Endothelial cell of umbilical vein (primary cell): ENCODE data around the gene DPF3. TPM values are rescaled to one million over a fixed set of nuclear protein-coding genes. Genes with fewer than 3 reads are reported as not detected.

Experiments used
- BruUV-seq: library from RNA; stranded (reverse); fragments of 400-500 nt; replicated peaks from 2 replicates; lab custom pipeline; 2021; lab: Mats Ljungman, UMichigan
- CTCF ChIA-PET: fragments of 300-600, 350-600 bp; sonication (Branson Sonifier 250); formaldehyde crosslinking; loops from one replicate; lab custom pipeline; 2021; ENCODE audit warnings: antibody characterized with exemption, inconsistent platforms; lab: Charles Lee
- POLR2A ChIA-PET: fragments of 300-600, 350-600 bp; sonication (Branson Sonifier 250); formaldehyde crosslinking; loops from one replicate; lab custom pipeline; 2021; ENCODE audit warnings: antibody characterized with exemption, inconsistent platforms; lab: Charles Lee
- DNase-seq: peaks from one replicate; pipeline ENCODE4 v3.0.0-alpha.2; 2011; ENCODE audit warnings: low read depth, low spot score
- FAIRE-seq: peaks from 2 replicates; lab custom pipeline; 2011; peaks lifted over from hg19 to GRCh38; lab: Jason Lieb, UNC
- H2AFZ ChIP-seq: 2 replicates; pipeline ENCODE4 v1.6.0; 2012; ENCODE audit warnings: low read depth, low read length, control low read depth, inconsistent platforms
- H3K27ac ChIP-seq: 2 replicates; pipeline ENCODE4 v1.5.1; 2011; ENCODE audit warnings: low read depth, mild to moderate bottlenecking, control low read depth, low read length, moderate library complexity; ENCODE audit not compliant: insufficient read depth
- H3K27me3 ChIP-seq, 2 experiments: 2 replicates each; pipeline versions ENCODE4 v1.6.0 to v1.6.1; 2011; ENCODE audit warnings: low read length in 2 of 2, mixed read lengths in 1 of 2; ENCODE audit not compliant: control insufficient read depth in 2 of 2, insufficient read depth in 2 of 2
- H3K36me3 ChIP-seq, 2 experiments: 2 replicates in 1 of 2; 3 replicates in 1 of 2; pipeline ENCODE4 v1.5.1; 2011; ENCODE audit warnings: low read length in 2 of 2, mild to moderate bottlenecking in 1 of 2, moderate library complexity in 1 of 2; ENCODE audit not compliant: control insufficient read depth in 2 of 2, insufficient read depth in 2 of 2; ENCODE audit errors: extremely low read depth in 1 of 2
- H3K4me1 ChIP-seq: 3 replicates; pipeline ENCODE4 v1.5.1; 2011; ENCODE audit warnings: mild to moderate bottlenecking, low read length; ENCODE audit not compliant: control insufficient read depth, insufficient read depth; ENCODE audit errors: extremely low read depth
- H3K4me2 ChIP-seq: 2 replicates; pipeline ENCODE4 v1.6.1; 2011; ENCODE audit warnings: low read length, control low read depth, mixed read lengths; ENCODE audit not compliant: insufficient read depth
- H3K4me3 ChIP-seq, 3 experiments: fragments of 200-600 bp in 1 of 3; sonication (generic), shearing (Covaris generic) in 1 of 3; replicated peaks in 1 of 3; 2 replicates each; pipeline ENCODE4 v1.5.1; 2011 to 2016; ENCODE audit warnings: control low read depth in 3 of 3, low read length in 3 of 3, mild to moderate bottlenecking in 2 of 3, inconsistent platforms in 1 of 3, low read depth in 1 of 3, moderate library complexity in 1 of 3; ENCODE audit not compliant: insufficient read depth in 1 of 3
- H3K79me2 ChIP-seq: 2 replicates; pipeline ENCODE4 v1.6.0; 2012; ENCODE audit warnings: low read length, inconsistent platforms; ENCODE audit not compliant: control insufficient read depth, insufficient read depth
- H3K9ac ChIP-seq: replicated peaks from 2 replicates; pipeline ENCODE3; 2011; ENCODE audit warnings: low read length, control low read depth; ENCODE audit not compliant: insufficient read depth; ENCODE audit errors: extremely low read depth
- H3K9me1 ChIP-seq: replicated peaks from 3 replicates; pipeline ENCODE4 v1.6.0; 2011; ENCODE audit warnings: mild to moderate bottlenecking, low read length; ENCODE audit not compliant: control insufficient read depth, insufficient read depth; ENCODE audit errors: extremely low read depth
- H3K9me3 ChIP-seq: replicated peaks from 2 replicates; pipeline ENCODE4 v1.5.1; 2012; ENCODE audit warnings: low read length, inconsistent platforms; ENCODE audit not compliant: control insufficient read depth, insufficient read depth
- H4K20me1 ChIP-seq: replicated peaks from 2 replicates; pipeline ENCODE3; 2011; ENCODE audit warnings: mild to moderate bottlenecking, low read length; ENCODE audit not compliant: control insufficient read depth, insufficient read depth; ENCODE audit errors: extremely low read depth
- EZH2 ChIP-seq: IDR thresholded peaks from 2 replicates; pipeline ENCODE4 v1.6.1; 2012; ENCODE audit warnings: borderline replicate concordance, low read depth, mild to moderate bottlenecking, moderate library complexity, low read length, inconsistent platforms; ENCODE audit not compliant: severe bottlenecking
- FOS ChIP-seq: IDR thresholded peaks from 2 replicates; pipeline ENCODE4 v1.6.1; 2011; ENCODE audit warnings: mild to moderate bottlenecking, low read length, moderate library complexity, borderline replicate concordance; ENCODE audit not compliant: insufficient read depth
- GATA2 ChIP-seq: IDR thresholded peaks from 2 replicates; pipeline ENCODE4 v1.7.0; 2011; ENCODE audit warnings: low read depth, mild to moderate bottlenecking, moderate library complexity, mixed read lengths, low read length; ENCODE audit not compliant: insufficient read length, insufficient read depth
- JUN ChIP-seq: IDR thresholded peaks from 2 replicates; pipeline ENCODE4 v1.6.1; 2011; ENCODE audit warnings: borderline replicate concordance, low read depth; ENCODE audit not compliant: insufficient read length, insufficient read depth
- MAX ChIP-seq: IDR thresholded peaks from 2 replicates; pipeline ENCODE4 v1.6.1; 2011; ENCODE audit not compliant: insufficient read depth, insufficient read length
- MYC ChIP-seq: IDR thresholded peaks from one replicate; pipeline ENCODE4 v1.6.1; 2011; ENCODE audit warnings: mild to moderate bottlenecking, low read depth, low read length
- POLR2A ChIP-seq: IDR thresholded peaks from 2 replicates; pipeline ENCODE4 v1.6.1; 2012; ENCODE audit warnings: low read depth, mild to moderate bottlenecking, control low read depth, low read length
- POLR2AphosphoS5 ChIP-seq: IDR thresholded peaks from 2 replicates; pipeline ENCODE4 v1.6.1; 2012; ENCODE audit warnings: low read depth, mild to moderate bottlenecking, control low read depth, low read length, moderate library complexity; ENCODE audit not compliant: insufficient read depth
- dilution Hi-C: fragments of 300-500 bp; cut with MboI; formaldehyde crosslinking; loops from one replicate; pipeline ENCODE4 v1.15.0; 2019; ENCODE audit warnings: low sequenced_read_pairs; ENCODE audit not compliant: extremely low pct_ligation_motif_present
- intact Hi-C: fragments of 100-400 bp; cut with micrococcal nuclease; formaldehyde crosslinking; loops from one replicate; pipeline ENCODE4 v1.10.0; 2022
- polyA plus RNA-seq, 4 experiments: library from polyadenylated mRNA; depleted of rRNA in 3 of 4; stranded (reverse) in 3 of 4; unstranded in 1 of 4; fragments of >200 nt; gene quantifications; 2 replicates each; pipeline versions ENCODE4 v1.2.1 to v1.2.3, GENCODE V29; 2011 to 2012; ENCODE audit warnings: missing spikeins in 1 of 4
- total RNA-seq: library from RNA; stranded (reverse); gene quantifications from 2 replicates; pipeline ENCODE4 v1.2.3, GENCODE V29; 2021
- TF ChIP-seq, protein P1 (sequence below), 2 donors: IDR thresholded peaks; 1 replicate in 1 of 2; 2 replicates in 1 of 2; pipeline ENCODE4 v1.5.1; 2011; ENCODE audit warnings: low read length in 2 of 2, mild to moderate bottlenecking in 2 of 2, moderate library complexity in 2 of 2, control low read depth in 1 of 2, inconsistent platforms in 1 of 2, low read depth in 1 of 2; ENCODE audit not compliant: insufficient read depth in 1 of 2; ENCODE audit errors: extremely low read depth in 1 of 2

DPF3 gene
- total and polyA plus RNA-seq, 2 donors (not counting 3 experiments of a cell fraction or from before 2014, with no cell fraction given) = 2.4 to 3.5 TPM

DNA sequence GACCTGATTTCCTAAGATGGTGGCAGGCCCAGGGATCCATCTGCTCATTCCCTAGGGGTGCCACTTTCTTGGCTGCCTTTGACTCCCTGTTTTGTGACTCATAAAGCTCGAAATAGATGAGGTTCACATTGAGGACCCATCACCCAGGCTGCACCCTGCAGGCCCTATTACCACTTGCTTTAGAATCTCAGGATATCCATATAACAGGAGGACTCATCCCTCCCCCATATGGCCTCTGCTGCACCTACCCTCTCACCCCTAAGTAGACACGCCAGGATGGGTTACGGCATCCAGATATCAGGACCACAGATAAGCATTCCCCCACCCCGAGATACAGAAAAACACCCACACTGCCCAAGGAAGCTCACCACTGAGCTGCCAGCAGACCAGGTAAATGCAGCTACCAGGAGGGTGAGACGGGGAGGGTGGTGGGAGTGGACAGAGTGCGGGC is 155.7 kb downstream of the DPF3 start:
- peaks cover 9% of the 10 kb centered on the region for H3K4me1 ChIP-seq
- no TSS peak for BruUV-seq
- H3K4me2 ChIP-seq = no peak overlapping the region
- FAIRE-seq (no peak), DNase-seq (no peak)
- ChIA-PET CTCF (interaction anchor here (1.4 to 1.8 kb wide), 3 partner anchors 18 to 221 kb away, joined by 3 to 4 read pairs (median 3); no protein-coding TSS in a partner anchor), POLR2A (interaction anchor here (0.7 kb wide), 1 partner anchor 24 kb away, joined by 3 read pairs; no protein-coding TSS in a partner anchor)
- no peak overlapping the region for H3K9ac ChIP-seq
- intact Hi-C loops = loop anchor here (10.0 kb wide), 1 partner anchor 223 kb away; no protein-coding TSS in a partner anchor
- H3K27ac ChIP-seq = no peak overlapping the region
- no peaks in the 10 kb centered on the region for H3K27me3 ChIP-seq
- H2AFZ ChIP-seq = no peak overlapping the region
- H3K9me1 ChIP-seq = no peaks in the 10 kb centered on the region
- dilution Hi-C loops = no loop called here
- no peaks in the 10 kb centered on the region for H3K9me3 ChIP-seq
- H3K36me3 ChIP-seq = no peaks in the 10 kb centered on the region
- no peak for TF ChIP-seq POLR2A
- no peak for TF ChIP-seq MYC
- no peak for TF ChIP-seq GATA2
- no peak for TF ChIP-seq POLR2AphosphoS5
- TF ChIP-seq, protein P1, sequence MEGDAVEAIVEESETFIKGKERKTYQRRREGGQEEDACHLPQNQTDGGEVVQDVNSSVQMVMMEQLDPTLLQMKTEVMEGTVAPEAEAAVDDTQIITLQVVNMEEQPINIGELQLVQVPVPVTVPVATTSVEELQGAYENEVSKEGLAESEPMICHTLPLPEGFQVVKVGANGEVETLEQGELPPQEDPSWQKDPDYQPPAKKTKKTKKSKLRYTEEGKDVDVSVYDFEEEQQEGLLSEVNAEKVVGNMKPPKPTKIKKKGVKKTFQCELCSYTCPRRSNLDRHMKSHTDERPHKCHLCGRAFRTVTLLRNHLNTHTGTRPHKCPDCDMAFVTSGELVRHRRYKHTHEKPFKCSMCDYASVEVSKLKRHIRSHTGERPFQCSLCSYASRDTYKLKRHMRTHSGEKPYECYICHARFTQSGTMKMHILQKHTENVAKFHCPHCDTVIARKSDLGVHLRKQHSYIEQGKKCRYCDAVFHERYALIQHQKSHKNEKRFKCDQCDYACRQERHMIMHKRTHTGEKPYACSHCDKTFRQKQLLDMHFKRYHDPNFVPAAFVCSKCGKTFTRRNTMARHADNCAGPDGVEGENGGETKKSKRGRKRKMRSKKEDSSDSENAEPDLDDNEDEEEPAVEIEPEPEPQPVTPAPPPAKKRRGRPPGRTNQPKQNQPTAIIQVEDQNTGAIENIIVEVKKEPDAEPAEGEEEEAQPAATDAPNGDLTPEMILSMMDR (IDR thresholded peaks at IDR 0.05; ENCODE audit: extremely low read depth in 1 of 2, insufficient read depth in 1 of 2, low read depth in 1 of 2, low read length in 2 of 2) = no peak
- no peak for TF ChIP-seq FOS
- TF ChIP-seq EZH2 = no peak
- TF ChIP-seq JUN = no peak
- no peak for TF ChIP-seq MAX
- H3K4me3 ChIP-seq = no peak overlapping the region
- H4K20me1 ChIP-seq = no peaks in the 10 kb centered on the region
- H3K79me2 ChIP-seq = no peaks in the 10 kb centered on the region
